HepG2 (cell line): ENCODE results near the gene FAM181A. TPM values are rescaled to one million over a fixed set of nuclear protein-coding genes. Genes with fewer than 3 reads are reported as not detected.

Experiments used
- ATAC-seq: fragments of 200-7000 bp; cut with Tn5 transposase; 3 replicates; pipeline ENCODE4 v1.9.1; 2020; ENCODE audit warnings: mild to moderate bottlenecking, moderate library complexity
- BruUV-seq: library from RNA; stranded (reverse); fragments of 400-500 nt; replicated peaks from 2 replicates; lab custom pipeline; 2021; lab: Mats Ljungman, UMichigan
- CTCF ChIA-PET: fragments of 300-600 bp; formaldehyde crosslinking; extraction: SDS; loops from one replicate; lab custom pipeline; 2021; ENCODE audit warnings: low total read pairs, inconsistent platforms, low intra/inter-chr PET ratio; lab: Yijun Ruan, JAX
- POLR2A ChIA-PET: fragments of 350-600 bp; sonication (Branson Sonifier 250); formaldehyde crosslinking; loops from one replicate; lab custom pipeline; 2020; ENCODE audit warnings: antibody characterized with exemption, inconsistent platforms; lab: Yijun Ruan, JAX
- DNase-seq: peaks from one replicate; pipeline ENCODE4 v3.0.0-alpha.2; 2015; ENCODE audit warnings: low spot score
- FAIRE-seq: peaks from 3 replicates; lab custom pipeline; 2011; peaks lifted over from hg19 to GRCh38; lab: Jason Lieb, UNC
- H2AFZ ChIP-seq: one replicate; pipeline ENCODE4 v1.6.1; 2011; ENCODE audit warnings: low read length, inconsistent platforms
- H3K27ac ChIP-seq: fragments of 300-600 bp; 3 replicates; pipeline ENCODE4 v1.8.0; 2011; ENCODE audit warnings: mixed run types, mild to moderate bottlenecking, mixed read lengths, low read length, inconsistent platforms; ENCODE audit not compliant: insufficient read depth; ENCODE audit errors: extremely low read length
- H3K27me3 ChIP-seq, 2 experiments: fragments of 200-600 bp in 1 of 2; 2 replicates in 1 of 2; 3 replicates in 1 of 2; pipeline versions ENCODE4 v1.6.0 to v1.8.0; 2011; ENCODE audit warnings: low read length in 2 of 2, mild to moderate bottlenecking in 2 of 2, moderate library complexity in 2 of 2, inconsistent platforms in 1 of 2; ENCODE audit not compliant: insufficient read depth in 2 of 2, control insufficient read depth in 1 of 2
- H3K36me3 ChIP-seq, 2 experiments: fragments of 200-600 bp in 1 of 2; replicated peaks in 1 of 2; 2 replicates in 1 of 2; 3 replicates in 1 of 2; pipeline versions ENCODE4 v1.5.1 to v1.8.0; 2011; ENCODE audit warnings: low read length in 2 of 2, inconsistent platforms in 1 of 2; ENCODE audit not compliant: insufficient read depth in 2 of 2, control insufficient read depth in 1 of 2
- H3K4me1 ChIP-seq: 2 replicates; pipeline ENCODE4 v1.5.1; 2012; ENCODE audit warnings: low read length, inconsistent platforms; ENCODE audit not compliant: insufficient read depth
- H3K4me2 ChIP-seq: 2 replicates; pipeline ENCODE4 v1.6.0; 2011; ENCODE audit warnings: low read depth, low read length, inconsistent platforms
- H3K4me3 ChIP-seq, 3 experiments: fragments of 200-600 bp in 1 of 3; sonication (generic), shearing (Covaris generic) in 1 of 3; replicated peaks in 1 of 3; 2 replicates each; pipeline ENCODE4 v1.5.1; 2011 to 2016; ENCODE audit warnings: low read length in 3 of 3, inconsistent platforms in 2 of 3, low read depth in 2 of 3, mild to moderate bottlenecking in 2 of 3, control low read depth in 1 of 3, mixed read lengths in 1 of 3; ENCODE audit not compliant: insufficient read depth in 1 of 3
- H3K79me2 ChIP-seq: one replicate; pipeline ENCODE4 v1.6.1; 2011; ENCODE audit warnings: low read length, inconsistent platforms; ENCODE audit not compliant: insufficient read depth
- H3K9ac ChIP-seq: 2 replicates; pipeline ENCODE4 v1.6.0; 2011; ENCODE audit warnings: mild to moderate bottlenecking, low read depth, low read length, inconsistent platforms; ENCODE audit not compliant: insufficient read depth
- H3K9me3 ChIP-seq: 2 replicates; pipeline ENCODE4 v1.5.1; 2012; ENCODE audit warnings: mild to moderate bottlenecking, low read length
- H4K20me1 ChIP-seq: 2 replicates; pipeline ENCODE4 v1.6.0; 2011; ENCODE audit warnings: inconsistent platforms, mild to moderate bottlenecking, low read length, moderate library complexity; ENCODE audit not compliant: insufficient read depth
- CEBPG ChIP-seq: IDR thresholded peaks from 2 replicates; pipeline ENCODE4 v1.6.1; 2016
- FOXA1 ChIP-seq, 2 experiments: fragments of 450-650 bp in 1 of 2; sonication (generic) in 1 of 2; formaldehyde crosslinking in 1 of 2; IDR thresholded peaks; 2 replicates each; pipeline versions ENCODE4 v1.4.0 to v1.6.1; 2016 to 2020; ENCODE audit warnings: missing genetic modification reagents in 1 of 2
- FOXA3 ChIP-seq: IDR thresholded peaks from 2 replicates; pipeline ENCODE4 v1.6.1; 2016; ENCODE audit warnings: missing genetic modification reagents, missing compliant biosample characterization
- HMG20A ChIP-seq: IDR thresholded peaks from 2 replicates; pipeline ENCODE4 v1.6.1; 2016; ENCODE audit warnings: borderline replicate concordance
- NBN ChIP-seq: fragments of 450-650 bp; conservative IDR thresholded peaks from 2 replicates; pipeline ENCODE4 v1.6.1; 2017
- SOX13 ChIP-seq, 3 experiments: fragments of 450-650 bp in 1 of 3; sonication (generic) in 1 of 3; formaldehyde crosslinking in 1 of 3; IDR thresholded peaks in 2 of 3; conservative IDR thresholded peaks in 1 of 3; 2 replicates each; pipeline versions ENCODE4 v1.5.0 to v1.6.1; 2016 to 2020; ENCODE audit warnings: antibody characterized with exemption in 1 of 3, mild to moderate bottlenecking in 1 of 3, missing compliant biosample characterization in 1 of 3, missing genetic modification reagents in 1 of 3, moderate library complexity in 1 of 3
- ZFYVE20 ChIP-seq: sonication (generic); formaldehyde crosslinking; IDR thresholded peaks from 2 replicates; pipeline ENCODE4 v1.8.0; 2023; ENCODE audit warnings: low read depth, mild to moderate bottlenecking, moderate library complexity, missing genetic modification reagents, borderline replicate concordance
- ZMYM4 ChIP-seq: sonication (generic); formaldehyde crosslinking; IDR thresholded peaks from 2 replicates; pipeline ENCODE4 v1.8.1; 2023; ENCODE audit warnings: mild to moderate bottlenecking, missing genetic modification reagents
- ZNF660 ChIP-seq: sonication (generic); formaldehyde crosslinking; IDR thresholded peaks from 2 replicates; pipeline ENCODE4 v1.5.1; 2020; ENCODE audit warnings: mild to moderate bottlenecking, low read depth, missing genetic modification reagents, borderline replicate concordance
- WGBS: methylation state at CpG from one replicate; pipeline ENCODE4 v1.1.6; 2017; ENCODE audit warnings: low lambda C conversion rate; 5-methylcytosine and 5-hydroxymethylcytosine counted together
- in situ Hi-C: cut with HindIII; loops from 2 replicates; pipeline ENCODE4 v1.10.0; 2017; ENCODE audit warnings: low pct_unique_long_range_greater_than_20kb; ENCODE audit not compliant: extremely low pct_ligation_motif_present
- intact Hi-C: fragments of 100-400 bp; cut with micrococcal nuclease; formaldehyde crosslinking; loops from one replicate; pipeline ENCODE4 v1.10.0; 2022; ENCODE audit not compliant: unreplicated experiment
- polyA plus RNA-seq, 8 experiments: library from polyadenylated mRNA; depleted of rRNA in 3 of 8; stranded (reverse) in 7 of 8; unstranded in 1 of 8; fragments of >200 nt; fragmentation: Illumina TruSeq in 4 of 8; extraction: Trizol in 4 of 8; gene quantifications; 2 replicates each; pipeline versions ENCODE4 v1.2.1 to v1.2.3, GENCODE V29; 2011 to 2016; ENCODE audit warnings: low read depth in 4 of 8, missing spikeins in 1 of 8, mixed read lengths in 1 of 8; ENCODE audit not compliant: insufficient read depth in 1 of 8
- total RNA-seq, 5 experiments: library from RNA; depleted of rRNA; stranded (reverse); fragments of >200 nt; fragmentation: Illumina TruSeq; extraction: Trizol; gene quantifications; 2 replicates each; pipeline ENCODE4 v1.2.3, GENCODE V29; 2016; ENCODE audit warnings: low read depth in 1 of 5

The FAM181A gene
- total and polyA plus RNA-seq, 2 of the 13 experiments (the other 11 are each of a cell fraction or from before 2014, with no cell fraction given) = 1.1 to 1.5 TPM

GRCh38 chr14:93901813-93902212 lies 25.3 kb upstream of the FAM181A start:
- in situ Hi-C loops = no loop called here
- intact Hi-C loops = no loop called here
- WGBS = 23% methylated on average over 6 of the region's 6 CpGs
- ChIA-PET CTCF (no interaction called here), POLR2A (no interaction called here)
- H3K79me2 ChIP-seq = no peaks in the 10 kb centered on the region
- H3K27me3 ChIP-seq = 0 out of 5 replicates have a peak, but pooled peaks cover 1 to 2% of the 10 kb centered on the region in 2 experiments
- no peak overlapping the region for H3K4me2 ChIP-seq
- FAIRE-seq = no peak
- no peaks in the 10 kb centered on the region for H3K36me3 ChIP-seq
- no peak for ATAC-seq
- H3K4me1 ChIP-seq = peaks cover 98% of the 10 kb centered on the region
- H4K20me1 ChIP-seq = no peaks in the 10 kb centered on the region
- H3K9ac ChIP-seq = no peak overlapping the region
- no peaks in the 10 kb centered on the region for H3K9me3 ChIP-seq
- H2AFZ ChIP-seq = no peak overlapping the region
- no TSS peak for BruUV-seq
- TF ChIP-seq FOXA1 (IDR thresholded peaks at IDR 0.05) (no peak), FOXA1 (CRISPR knock-in tag; IDR thresholded peaks at IDR 0.05) (0 out of 2 replicates have a peak, but pooled peaks have one; percentile 10), NBN (no peak), HMG20A (CRISPR knock-in tag) (peak; percentile 24; the same call in 1 of the 2 replicates), ZNF660 (no peak), FOXA3 (CRISPR knock-in tag) (0 out of 2 replicates have a peak, but pooled peaks have one; percentile 12), ZFYVE20 (CRISPR knock-in tag) (no peak), CEBPG (peak; percentile 24; the same call in 1 of the 2 replicates), SOX13 (IDR thresholded peaks at IDR 0.05) (no peak), SOX13 (CRISPR knock-in tag; conservative IDR thresholded peaks at IDR 0.05 in 1 of 2, IDR thresholded peaks at IDR 0.05 in 1 of 2) (peak in 1 of 2 experiments; percentile 7; a peak in 1 of 4 replicates), ZMYM4 (CRISPR knock-in tag) (no peak)
- TF ChIP-seq, all 625 proteins: peak for 5
- Histone ChIP-seq H3K27ac (no peak overlapping the region), H3K4me3 (no peak overlapping the region)
- no peak for DNase-seq
